ENCODE results near the gene BCL11B.

BCL11B gene

DNA sequence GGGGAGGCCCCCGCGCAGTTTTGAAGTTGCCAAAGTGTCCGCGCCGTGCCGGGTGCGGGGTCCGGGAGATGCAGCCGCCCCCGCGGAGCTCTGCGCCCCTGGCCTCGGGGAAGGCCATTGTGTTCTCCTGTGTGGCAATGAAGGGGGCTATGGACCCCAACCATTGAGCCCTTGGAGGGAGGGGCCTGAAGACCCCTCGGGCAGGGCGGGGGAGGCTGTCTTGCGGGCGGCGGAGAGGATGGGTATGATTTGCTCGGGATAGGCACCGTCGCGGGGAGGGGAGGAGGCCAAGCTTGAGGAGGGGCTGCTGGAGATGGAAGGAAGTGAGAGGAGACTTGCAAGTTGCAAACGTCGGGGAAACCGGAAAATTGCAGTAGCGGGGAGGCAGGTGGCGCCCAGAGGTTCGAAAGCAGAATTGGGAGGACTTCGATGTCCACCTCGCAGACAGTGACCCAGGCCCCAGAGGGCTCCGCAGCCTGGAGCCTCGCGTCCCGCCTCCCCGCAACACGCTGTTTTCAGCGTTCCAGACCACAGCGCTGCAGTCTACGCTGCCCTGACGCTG is 25.4 kb downstream of the BCL11B start:
- FAIRE-seq (no peak), DNase-seq (ENCODE audit: insufficient read length, low spot score) (no peak)
- TF ChIP-seq, protein P1, sequence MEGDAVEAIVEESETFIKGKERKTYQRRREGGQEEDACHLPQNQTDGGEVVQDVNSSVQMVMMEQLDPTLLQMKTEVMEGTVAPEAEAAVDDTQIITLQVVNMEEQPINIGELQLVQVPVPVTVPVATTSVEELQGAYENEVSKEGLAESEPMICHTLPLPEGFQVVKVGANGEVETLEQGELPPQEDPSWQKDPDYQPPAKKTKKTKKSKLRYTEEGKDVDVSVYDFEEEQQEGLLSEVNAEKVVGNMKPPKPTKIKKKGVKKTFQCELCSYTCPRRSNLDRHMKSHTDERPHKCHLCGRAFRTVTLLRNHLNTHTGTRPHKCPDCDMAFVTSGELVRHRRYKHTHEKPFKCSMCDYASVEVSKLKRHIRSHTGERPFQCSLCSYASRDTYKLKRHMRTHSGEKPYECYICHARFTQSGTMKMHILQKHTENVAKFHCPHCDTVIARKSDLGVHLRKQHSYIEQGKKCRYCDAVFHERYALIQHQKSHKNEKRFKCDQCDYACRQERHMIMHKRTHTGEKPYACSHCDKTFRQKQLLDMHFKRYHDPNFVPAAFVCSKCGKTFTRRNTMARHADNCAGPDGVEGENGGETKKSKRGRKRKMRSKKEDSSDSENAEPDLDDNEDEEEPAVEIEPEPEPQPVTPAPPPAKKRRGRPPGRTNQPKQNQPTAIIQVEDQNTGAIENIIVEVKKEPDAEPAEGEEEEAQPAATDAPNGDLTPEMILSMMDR (IDR thresholded peaks at IDR 0.05; ENCODE audit: insufficient read depth, missing control alignments), result no peak

DNA sequence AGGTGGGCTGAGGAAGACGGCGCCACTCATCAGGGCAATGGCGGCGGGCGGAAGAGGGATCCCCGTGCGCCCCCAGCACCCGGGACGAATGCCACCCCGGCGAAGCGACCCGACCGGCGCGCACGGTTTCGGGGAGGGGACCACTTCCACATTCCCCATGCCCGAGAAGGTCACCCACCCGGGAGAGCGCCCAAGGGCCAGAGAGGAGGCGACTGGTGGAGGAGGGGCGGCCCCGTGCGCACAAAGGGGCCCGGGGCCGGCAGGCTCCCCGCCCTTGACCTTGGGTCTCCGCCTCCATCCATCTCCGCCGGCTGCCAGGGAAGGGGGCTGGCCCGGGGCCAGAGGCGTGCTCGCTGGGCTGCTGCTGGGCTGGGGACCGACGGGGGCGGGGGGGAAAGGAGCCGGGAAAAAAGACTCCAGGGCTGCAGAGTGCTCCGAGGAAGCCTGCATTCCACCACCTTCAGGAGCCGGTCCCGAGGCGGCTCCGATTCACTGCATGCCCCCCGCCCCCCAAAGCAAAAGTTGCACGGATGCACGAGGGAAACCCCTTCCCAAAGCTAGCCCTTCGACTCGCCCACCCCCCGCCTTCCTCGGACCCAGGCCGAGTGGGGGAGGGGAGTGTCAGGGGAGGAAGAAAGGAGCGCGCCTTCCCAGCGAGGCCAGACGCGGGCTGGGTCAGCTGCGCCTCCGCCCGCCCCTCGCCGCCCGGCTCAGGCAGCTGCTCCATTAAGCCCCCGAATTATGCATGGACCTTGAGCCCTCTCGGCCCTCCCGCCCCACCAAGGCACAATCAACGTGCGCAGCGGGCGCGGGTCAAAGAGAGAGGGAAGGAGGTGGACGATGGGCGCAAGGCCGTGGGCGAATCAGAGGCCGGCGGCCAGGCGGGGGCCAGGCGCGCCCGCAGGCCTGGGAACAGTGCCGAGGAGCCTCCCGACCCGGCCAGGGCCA is 26.2 kb downstream of the BCL11B start:
- FAIRE-seq, result no peak
- TF ChIP-seq, protein P1 (IDR thresholded peaks at IDR 0.05; ENCODE audit: insufficient read depth, missing control alignments), result no peak
- no peak for DNase-seq (ENCODE audit: insufficient read length, low spot score)

DNA sequence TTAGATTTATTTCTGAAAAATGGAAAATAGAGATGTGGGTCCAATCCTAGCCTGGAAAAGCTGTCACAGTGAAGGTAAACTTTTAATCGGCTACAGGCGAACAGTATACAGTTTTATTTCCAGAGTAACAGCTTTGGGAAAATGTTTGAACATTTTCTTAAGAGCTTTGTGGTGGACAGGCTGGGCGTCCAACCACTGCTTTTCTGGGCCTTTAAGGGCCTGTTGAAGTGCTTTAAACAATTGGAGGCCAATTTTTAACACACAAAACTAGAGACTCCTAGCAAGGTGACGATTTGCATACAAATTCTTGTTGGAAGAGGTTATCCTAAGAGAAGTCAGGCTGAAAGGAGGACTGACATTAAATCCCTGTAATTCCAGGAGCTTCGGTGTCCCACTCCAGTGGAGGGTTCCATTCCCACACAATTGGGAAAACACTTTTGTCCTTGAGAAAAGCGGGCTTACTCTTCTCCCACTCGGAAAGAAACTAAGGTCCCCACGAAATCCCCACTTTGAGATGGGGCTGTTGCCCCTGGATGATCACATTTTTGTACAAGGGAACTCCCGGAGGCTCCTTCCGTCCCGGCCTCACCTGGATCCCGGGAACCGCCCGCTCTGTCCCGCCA is 26.9 kb downstream of the BCL11B start:
- TF ChIP-seq, protein P1 (IDR thresholded peaks at IDR 0.05; ENCODE audit: insufficient read depth, missing control alignments), result no peak
- FAIRE-seq, result no peak
- no peak for DNase-seq (ENCODE audit: insufficient read length, low spot score)

DNA sequence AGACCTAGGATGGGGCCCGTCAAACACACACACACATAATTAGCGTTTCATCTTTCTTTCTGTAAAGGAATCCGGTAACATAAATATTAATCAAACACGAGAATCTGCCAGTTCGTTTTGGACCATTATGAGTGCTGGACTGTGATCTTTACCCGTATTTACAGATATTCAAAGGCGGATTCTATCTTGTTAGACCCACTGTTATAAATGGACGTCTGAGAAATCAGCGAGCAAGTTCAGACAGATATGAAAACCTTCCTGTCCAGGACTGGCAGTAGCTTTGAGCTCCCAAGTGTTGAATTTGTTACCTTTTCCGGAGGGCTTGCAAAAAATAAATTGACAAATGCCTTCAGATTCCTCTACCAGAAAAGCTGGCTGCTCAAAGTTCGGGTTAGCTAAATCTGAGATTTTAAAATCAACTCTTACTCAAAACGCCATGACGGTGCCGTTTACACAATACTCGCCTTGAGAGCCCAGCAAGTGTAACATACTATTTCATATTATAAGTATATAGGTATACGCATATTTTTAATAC is 27.6 kb downstream of the BCL11B start:
- TF ChIP-seq, protein P1 (IDR thresholded peaks at IDR 0.05; ENCODE audit: insufficient read depth, missing control alignments), result no peak
- FAIRE-seq, result no peak
- DNase-seq (ENCODE audit: insufficient read length, low spot score), result no peak

DNA sequence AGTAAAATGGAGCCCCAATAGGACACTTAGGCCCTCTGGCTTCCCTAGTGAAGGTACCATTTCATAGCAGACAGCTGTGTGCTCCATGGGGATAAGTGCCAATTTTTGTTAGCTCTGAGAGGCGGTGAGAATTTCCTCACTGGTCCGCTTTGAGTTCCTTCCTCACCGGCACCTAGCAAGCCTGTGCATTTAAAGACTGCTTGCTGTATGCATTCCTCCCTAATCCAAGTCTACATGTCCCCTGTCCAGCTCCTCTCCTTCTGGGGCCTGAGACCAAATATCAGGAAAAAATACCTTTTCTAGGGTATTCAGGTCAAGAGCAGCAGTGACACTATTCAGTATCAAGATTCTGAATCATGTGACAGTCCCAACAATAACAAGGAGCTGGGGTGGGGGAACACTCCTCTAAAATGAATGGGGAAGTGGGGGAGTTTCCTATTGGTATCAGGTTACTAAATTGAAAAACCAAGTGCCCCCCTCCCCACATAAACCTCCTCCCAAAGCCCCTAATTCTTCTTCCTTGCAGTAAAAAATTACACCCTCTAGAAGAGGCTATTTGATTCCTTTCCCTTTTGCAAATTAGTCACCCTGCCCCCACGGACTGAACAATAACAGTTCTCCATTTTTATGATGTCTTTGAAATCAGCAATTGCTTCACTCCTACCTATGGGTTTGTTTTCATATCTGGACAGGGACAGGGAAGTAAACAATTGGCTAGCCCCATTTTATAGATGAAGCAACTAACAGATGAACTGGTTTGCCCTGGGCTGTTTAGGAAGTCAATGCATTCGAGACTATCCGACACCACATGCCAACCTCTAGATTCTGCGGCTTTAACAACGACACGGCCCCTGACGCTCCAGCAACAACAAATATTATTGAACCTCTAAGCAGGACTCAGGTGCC is 28.9 kb downstream of the BCL11B start:
- no peak for FAIRE-seq
- DNase-seq (ENCODE audit: insufficient read length, low spot score), result no peak
- TF ChIP-seq, protein P1 (IDR thresholded peaks at IDR 0.05; ENCODE audit: insufficient read depth, missing control alignments), result no peak

DNA sequence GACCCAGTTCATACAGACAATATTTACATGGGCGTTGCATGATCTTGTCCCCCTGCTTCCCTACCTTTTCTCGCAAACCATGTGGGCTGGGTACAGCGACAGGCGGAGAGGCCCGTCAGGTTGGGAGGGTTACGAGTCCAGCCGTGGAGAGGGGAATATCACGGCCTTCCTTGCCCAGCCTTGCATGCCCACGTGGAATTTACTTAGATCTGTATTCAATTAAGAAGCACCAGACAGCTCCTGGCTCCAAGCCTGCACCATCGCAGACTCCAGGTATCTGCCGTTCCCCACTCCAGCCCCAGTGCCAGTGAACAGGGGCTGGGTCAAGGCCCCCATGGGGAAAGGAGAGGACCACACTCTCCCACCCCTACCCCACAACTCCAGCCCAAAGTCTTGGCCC is 29.8 kb downstream of the BCL11B start:
- TF ChIP-seq, protein P1 (IDR thresholded peaks at IDR 0.05; ENCODE audit: insufficient read depth, missing control alignments), result no peak
- FAIRE-seq, result no peak
- no peak for DNase-seq (ENCODE audit: insufficient read length, low spot score)

All from D721Med (cell line).